GM19372 (cell line): ENCODE results near the gene GAPVD1.
"Not testable (repeated sequence)": the region's sequence is repeated elsewhere in the genome, so short reads cannot be mapped to it uniquely, and the experiment has no call there.

ENCODE experiments used
- ATAC-seq: cut with Tn5 transposase; IDR thresholded peaks from one replicate; pipeline ENCODE4 v1.9.1; 2021; ENCODE audit warnings: mild to moderate bottlenecking, low read depth, moderate library complexity; ENCODE audit not compliant: unreplicated experiment

The GAPVD1 gene

DNA sequence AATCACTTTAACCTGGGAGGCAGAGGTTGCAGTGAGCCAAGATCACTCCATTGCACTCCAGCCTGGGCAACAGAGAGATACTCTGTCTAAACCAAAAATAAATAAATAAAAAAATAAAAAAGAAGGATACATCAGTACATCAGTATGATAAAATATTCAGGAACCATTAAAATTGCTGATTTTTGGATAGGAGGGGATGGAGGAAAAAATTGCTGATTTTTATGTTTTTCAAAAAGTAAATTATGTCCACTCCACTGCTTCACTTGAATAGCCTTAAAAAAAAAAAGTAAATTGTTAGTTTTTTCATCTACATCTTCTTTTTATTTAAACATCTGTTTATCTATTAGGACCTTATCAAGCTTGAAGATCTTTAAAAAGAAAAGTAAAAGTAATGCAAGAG is 7.4 kb upstream of the GAPVD1 start:
- no peak for ATAC-seq

DNA sequence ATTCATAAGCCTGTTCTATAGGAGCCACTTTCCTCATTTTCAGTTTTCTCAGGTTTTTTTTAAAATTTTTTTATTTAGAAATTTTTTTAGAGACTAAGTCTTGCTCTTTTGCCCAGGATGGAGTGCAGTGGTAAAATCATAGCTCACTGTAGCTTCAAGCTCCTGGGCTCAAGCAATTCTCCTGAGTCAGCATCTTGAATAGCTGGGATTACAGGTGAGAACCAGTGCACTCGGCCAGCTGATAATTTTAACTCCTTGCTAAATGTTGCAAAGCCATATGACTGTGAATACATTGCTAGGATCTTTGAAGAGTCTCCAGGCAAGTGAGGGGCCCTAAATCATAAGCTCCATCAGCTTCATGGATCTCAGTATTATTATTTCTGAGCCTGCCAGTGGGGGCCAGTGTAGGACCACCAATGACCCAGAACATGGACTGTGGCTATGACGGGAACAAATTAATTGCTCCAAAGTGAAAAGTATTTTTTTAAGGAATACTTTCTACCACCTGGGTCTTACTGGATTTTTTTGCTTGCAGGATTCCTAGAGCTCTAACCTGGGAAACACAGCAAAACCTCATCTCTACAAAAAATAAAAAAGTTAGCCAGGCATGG is 5.7 kb upstream of the GAPVD1 start:
- no peak for ATAC-seq

DNA sequence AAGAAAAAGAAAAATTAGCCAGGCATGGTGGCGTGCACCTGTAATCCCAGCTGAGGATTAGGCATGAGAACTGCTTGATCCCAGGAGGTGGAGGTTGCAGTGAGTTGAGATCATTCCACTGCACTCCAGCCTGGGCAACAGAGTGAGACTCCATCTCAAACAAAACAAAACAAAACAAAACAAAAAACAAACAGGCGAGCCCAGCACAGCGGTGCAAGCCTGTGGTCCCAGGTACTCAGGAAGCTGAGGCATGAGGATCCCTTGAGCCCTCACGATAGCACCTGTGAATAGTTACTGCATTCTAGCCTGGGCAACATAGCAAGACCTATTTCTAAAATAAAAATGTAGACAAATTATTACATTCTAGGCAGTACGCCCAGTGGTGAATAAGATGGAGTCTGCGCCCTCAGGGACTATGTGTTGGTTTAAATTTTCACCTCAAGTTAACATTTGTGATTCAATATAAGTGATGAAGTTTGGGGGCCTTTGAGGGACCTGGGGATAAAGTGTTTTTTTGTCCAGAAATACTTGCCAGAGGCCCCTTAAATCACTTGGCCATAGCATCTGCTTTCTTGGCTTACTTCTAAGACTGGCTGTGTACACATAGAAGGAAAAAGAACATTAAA is 3.4 kb upstream of the GAPVD1 start:
- no peak for ATAC-seq

DNA sequence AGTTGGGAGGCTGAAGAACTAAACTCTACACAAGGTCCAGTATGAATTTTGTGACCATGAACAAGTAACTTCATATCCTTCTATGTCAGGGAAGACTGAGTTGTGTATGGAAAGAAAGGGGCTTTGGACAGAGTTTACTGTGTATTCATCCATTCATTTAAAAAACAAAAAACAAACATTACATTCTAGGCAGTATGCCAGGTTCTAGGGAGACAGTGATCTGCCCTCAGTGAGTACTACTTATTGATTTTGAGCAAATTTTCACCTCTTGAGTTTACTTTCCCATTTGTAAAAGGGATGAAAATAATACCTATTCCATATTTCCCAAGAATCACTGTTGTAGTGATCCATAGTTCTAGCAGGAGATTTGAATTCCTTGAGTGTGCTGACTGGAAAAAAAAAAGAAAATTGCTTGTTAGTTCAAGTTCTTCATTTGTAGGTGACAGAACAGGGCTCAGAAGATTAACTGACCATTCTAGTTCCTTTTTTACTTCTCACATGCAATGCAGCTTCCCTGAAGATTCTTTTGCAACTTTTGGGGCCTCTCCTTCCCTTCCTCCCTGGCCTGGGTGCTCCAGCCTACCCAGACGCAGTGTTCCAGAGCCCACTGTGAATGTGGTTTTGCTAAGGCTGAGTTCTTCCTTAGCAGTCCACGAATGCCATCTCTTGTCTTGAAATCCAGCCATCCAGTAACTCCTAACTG is 2.6 kb upstream of the GAPVD1 start:
- ATAC-seq: no peak

DNA sequence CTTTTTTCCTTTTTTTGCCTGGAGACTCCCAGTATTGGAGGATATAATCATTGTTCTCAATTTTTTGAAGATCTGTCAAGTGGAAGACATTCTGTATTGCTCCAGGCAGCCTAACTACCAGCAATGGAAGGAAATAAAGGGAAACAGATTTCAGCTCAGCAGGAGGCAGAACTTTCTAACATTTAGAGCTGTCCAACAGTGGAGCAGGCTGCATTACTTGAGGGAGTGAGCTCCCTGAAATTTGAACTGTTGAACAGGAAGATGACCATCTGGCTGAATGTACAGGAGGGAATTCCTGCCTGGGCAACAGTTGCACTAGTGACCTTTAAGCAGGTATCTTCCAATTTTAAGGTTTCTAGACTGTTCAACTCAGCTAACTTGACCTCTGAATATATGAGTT is 1.1 kb upstream of the GAPVD1 start:
- no peak for ATAC-seq

DNA sequence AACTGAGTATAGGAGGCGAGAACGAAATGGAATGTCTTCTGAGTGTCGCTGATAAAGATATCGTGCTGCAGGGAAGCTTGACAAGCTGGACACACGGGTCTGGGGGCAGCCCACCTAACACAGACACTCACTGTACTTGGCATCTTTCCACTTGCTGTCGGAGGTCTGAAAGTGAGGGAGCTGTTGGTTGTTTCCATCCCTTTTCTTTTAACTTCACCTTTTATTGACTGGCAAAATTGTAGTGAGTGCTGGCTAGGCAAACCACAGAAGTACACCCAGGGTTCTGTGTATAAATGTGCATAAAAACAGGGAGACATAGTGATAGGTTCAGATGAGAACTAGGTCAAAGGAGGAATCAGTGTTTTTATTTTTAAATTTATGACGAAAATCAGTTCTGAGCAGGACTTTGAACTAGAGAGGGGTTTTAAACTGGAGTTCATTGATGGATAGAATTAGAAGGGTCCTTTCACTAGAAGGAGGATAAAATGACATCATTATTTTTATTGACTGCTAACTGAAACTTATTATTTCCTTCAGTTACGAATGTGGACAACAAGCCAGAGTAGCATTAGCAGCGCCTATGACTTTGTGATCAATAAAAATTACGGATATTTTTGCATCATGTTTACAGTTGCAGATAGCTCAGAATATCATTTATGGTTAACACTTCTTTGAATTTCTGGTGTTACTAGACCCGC is 817 bp downstream of the GAPVD1 start:
- no peak for ATAC-seq

DNA sequence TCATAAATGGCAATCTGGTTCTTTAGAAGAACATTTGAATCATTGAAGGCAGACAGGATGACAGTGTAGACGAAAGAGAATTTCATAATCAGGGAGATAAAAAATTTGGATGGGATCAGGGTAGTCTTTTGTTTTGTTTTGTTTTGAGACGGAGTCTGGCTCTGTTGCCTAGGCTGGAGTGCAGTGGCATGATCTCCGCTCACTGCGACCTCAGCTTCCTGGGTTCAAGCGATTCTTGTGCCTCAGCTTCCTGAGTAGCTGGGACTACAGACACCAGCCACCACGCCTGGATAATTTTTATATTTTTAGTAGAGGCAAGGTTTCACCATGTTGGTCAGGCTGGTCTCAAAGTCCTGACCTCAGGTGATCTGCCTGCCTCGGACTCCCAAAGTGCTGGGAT is 2.4 kb downstream of the GAPVD1 start:
- ATAC-seq: not testable (repeated sequence)

DNA sequence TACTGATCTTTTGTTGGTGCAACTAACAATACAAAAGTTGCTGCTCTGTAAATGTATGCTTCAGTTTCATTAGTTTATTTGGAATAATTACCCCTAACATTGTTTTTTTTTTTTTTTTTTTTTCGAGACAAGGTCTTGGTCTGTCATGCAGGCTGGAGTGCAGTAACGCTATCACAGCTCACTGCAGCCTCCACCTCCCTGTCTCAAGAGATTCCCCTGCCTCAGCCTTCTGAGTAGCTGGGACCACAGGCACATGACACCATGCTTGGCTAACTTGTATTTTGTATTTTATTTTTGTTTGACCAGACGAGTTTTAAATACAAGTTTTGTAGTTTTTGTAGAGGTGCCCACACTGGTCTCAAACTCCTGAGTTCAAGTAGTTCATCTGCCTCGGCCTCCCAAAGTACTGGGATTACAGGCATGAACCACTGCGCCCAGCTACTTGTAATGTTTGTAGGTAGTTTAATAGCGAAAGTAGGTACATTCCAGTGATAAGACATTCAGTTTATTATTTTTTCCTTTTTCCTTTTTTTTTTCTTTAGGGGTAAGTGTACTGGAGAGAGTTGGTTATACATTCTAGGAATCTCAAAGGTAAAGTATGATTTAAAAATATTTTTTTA is 6.9 kb downstream of the GAPVD1 start:
- no peak for ATAC-seq

DNA sequence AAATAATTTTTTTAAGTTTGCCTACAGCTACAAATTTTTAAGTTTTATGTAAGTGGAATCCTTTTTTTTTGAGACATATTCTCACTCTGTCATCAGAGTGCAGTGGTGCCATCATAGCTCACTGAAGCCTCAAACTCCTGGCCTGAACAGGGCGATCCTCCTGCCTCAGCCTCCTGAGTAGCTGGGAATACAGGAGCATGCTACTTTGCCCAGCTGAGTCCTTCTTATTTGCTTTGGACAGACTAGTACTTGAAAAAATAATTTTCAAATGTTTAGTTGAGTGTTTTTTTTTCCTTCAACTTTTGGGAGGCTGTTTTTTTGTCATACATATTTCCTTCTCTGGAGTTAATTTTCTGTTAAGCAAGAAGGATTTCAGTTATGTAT is 7.4 kb downstream of the GAPVD1 start:
- ATAC-seq: no peak

DNA sequence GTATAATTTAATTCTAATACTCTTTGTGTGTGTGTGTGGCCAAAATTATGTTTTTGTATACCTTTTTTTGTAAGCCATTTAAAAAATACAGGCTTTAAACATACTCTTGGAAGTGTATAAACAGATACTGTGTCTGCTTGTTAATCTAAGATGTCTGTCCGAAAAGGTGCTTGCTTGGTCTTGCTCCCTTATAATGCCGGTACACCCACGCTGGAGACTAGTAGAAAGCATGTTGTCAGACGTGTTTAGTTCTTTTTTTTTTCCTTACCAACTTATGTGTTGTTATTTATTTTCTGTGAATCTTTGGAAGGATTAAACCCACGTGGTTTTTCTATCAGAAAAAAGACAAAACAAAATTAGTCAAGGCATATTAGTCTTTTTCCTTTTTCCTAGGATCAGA is 9.5 kb downstream of the GAPVD1 start:
- no peak for ATAC-seq

DNA sequence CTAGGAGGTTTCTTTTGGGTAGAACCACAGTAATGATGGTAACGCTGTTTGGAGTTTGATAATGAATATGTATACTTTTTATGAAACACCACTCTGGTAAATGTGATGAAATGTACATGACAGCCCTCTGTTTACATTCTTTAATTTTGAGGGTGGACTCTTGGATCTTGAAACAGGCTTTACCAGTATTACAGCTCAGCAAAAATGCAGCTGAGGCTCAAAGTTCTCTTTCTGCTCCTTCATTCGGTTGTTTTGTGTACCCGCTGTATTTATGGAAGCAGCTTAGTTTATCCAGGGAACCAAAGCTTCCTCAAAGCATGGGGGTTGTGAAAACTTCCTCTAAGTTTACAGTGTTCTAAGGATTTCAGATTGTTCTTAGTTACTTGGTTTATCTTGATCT is 11.1 kb downstream of the GAPVD1 start:
- ATAC-seq: no peak

DNA sequence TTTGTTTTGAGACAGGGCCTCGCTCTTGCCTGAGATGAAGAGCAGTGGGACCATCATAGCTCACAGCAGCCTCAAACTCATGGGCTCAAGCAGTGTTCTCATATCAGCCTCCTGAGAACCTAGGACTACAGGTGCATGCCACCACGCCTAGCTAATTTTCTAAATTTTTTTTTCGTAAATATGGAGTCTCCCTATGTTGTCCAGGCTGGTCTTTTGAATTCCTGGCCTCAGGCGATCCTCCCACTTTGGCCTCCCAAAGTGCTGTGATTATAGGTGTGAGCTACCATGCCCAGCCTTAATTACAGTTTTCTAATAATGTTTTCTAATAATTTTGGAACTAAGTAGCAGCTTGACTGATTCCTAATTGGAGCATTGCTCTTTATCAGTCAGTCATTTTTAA is 15.1 kb downstream of the GAPVD1 start:
- no peak for ATAC-seq

DNA sequence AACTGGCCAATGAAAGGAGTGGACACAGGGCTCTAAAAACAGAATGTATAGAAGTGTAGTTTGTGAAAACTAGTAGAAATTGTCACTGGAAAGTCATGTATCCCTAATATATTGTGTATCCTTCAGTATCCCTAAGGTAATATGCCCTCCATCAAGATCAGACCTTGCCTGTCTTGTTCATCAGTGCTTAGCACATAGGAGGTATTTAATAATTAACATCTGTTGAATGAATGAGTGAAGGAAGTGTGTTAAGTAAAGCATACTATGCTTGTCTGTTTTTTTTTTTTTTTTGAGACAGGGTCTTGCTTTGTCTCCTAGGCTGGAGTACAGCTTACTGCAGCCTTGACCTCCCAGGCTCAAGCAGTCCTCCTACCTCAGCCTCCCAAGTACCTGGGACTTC is 15.8 kb downstream of the GAPVD1 start:
- ATAC-seq: no peak

DNA sequence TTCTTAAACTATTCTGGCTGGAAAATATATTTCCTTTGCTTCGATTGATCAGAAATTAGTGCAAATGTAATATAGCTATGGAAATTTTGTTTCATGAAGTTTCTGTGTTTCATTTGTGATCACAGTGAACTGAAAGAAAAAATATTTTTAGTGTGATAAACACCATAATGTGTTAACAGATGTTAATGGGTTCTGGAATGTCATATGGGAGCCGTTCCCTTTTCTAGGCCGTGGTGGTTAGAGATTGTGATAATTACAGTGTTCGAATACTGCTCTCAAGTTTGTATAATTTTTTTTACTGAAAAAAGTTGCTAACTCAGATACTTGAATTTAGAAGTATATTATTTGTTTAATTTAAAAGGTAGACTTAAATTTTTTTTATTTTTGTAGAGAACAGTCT is 19.3 kb downstream of the GAPVD1 start:
- ATAC-seq: no peak

DNA sequence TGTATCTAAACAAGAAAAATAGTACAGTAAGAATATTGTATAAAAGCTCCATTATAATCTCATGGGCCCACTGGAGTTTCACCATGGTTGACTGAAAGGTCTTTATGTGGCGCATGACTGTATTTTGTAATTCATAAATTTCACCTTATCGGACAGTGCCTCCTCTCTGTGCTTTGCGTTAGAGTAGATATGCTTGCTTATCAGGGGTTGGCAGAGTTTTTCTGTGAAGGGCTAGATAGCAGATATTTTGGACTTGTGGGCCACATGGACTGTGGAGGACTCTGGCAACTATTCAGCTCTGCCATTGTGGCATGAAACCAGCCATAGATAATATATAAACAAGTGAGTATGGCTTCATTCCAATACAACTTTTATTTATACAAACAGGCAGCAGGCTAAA is 23.2 kb downstream of the GAPVD1 start:
- no peak for ATAC-seq

DNA sequence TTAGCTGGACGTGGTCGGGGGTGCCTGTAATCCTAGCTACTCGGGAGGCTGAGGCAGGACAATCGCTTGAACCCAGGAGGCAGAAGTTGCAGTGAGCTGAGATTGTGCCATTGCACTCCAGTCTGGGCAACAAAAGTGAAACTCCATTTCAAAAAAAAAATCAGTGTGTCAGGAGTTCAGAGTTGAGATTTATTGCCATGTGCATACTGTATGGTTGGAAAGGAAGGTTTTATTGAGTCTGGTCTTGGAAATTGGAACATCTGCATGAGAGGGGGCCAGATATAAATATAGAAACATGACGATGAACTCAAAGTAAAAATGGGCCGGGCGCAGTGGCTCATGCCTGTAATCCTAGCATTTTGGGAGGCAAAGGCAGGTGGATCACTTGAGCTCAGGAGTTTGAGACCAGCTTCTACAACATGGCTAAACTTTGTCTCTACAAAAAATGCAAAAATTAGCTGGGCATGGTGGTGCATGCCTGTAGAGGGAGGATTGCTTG is 25.4 kb downstream of the GAPVD1 start:
- not testable (repeated sequence) for ATAC-seq

DNA sequence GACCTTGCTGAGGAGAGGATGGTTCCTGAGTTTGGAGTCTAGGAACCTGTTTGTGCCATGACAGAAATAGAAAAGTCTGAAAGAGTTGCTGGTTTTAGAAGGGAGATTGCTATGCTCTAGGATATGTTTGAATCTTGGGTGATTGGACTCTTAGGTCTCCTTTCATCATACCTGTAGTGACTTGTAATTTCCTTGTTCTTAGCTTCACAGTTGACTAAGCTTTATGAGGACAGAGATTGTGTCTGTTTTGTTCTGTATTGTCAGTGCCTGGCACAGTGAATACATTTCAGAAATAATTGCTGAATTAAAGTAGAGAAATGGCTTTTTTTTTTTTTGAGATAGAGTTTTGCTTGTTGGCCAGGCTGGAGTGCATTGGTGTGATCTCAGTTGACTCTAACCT is 31.5 kb downstream of the GAPVD1 start:
- no peak for ATAC-seq

DNA sequence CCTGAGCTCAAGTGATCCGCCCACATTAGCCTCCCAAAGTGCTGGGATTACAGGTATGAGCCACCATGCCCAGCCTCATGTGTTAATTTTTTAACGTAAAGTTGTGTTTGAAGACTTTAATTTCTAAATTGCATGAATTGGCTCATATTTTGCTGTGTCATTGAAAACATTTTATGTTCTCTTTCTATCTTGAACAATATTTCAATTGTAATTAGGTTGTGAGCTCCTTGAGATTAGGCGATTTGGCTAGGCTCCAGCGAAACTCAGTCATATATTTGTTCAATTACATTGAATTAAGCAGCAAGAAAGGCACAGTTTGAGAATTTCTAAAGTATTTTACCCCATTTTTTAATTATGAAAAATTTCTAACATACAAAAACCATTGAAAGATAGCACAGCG is 34.0 kb downstream of the GAPVD1 start:
- ATAC-seq: no peak

DNA sequence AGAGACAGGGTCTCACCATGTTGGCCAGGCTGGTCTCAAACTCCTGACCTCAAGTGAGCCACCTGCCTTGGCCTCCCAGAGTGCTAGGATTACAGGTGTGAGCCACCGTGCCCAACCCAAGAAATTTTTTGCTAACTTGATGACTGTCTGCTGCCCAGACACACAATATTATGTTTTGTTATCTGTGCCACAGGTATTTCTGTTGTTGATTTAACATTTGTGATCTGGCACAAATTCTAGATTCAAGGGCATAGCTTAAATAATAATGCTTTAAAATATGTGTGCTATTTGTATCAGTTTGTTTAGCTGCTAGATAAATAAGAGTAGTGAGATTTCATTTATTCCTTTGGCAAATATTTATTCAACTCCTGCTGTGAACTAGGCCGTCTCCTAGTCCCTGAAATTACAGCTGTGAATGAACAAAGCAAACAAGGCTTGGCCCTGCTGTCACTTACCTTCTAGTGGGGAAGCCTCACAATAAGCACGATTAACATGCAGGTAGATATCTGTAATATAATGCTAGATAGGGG is 35.3 kb downstream of the GAPVD1 start:
- no peak for ATAC-seq

DNA sequence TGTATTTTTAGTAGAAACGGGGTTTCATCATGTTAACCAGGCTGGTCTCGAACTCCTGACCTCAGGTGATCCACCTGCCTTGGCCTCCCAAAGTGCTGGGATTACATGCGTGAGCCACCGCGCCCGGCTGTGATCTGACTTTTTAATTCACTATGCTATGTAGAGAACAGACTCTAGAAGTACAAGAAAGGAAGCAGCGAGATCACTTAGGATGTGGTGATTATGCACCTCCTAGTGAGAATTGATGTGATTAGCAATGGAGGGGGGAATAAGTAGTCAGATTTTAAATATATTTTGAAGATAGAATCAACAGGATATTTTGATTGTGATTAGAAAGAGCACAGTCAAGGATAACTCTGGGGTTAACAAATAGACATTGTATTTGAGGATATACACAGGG is 36.3 kb downstream of the GAPVD1 start:
- no peak for ATAC-seq

DNA sequence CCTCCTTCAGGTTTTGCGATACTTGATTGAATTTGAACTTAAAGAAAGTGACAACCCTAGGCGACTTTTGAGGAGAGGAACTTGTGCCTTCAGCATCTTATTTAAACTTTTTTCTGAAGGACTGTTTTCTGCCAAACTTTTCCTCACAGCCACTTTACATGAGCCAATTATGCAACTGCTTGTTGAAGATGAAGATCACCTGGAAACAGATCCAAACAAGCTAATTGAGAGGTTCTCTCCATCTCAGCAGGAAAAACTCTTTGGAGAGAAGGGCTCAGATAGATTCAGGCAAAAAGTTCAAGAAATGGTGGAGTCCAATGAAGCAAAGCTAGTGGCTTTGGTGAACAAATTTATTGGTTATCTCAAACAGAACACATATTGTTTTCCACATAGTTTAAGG is 40.6 kb downstream of the GAPVD1 start:
- ATAC-seq: no peak
